ENCODE data around the gene TBC1D12.

Gene TBC1D12

GRCh38 chr10:94461503-94461902 lies 59.2 kb downstream of the TBC1D12 start:
- H3K27ac Mint-ChIP-seq = no peak overlapping the region
- no peaks in the 10 kb centered on the region for H3K4me1 Mint-ChIP-seq
- H3K36me3 Mint-ChIP-seq = no peaks in the 10 kb centered on the region
- DNase-seq (ENCODE audit: low spot score in 2 of 2) (no peak), ATAC-seq (no peak)
- H3K4me3 Mint-ChIP-seq = no peak overlapping the region
- no peaks in the 10 kb centered on the region for H3K9me3 Mint-ChIP-seq

- Mint-ChIP-seq H3K36me3 (no peaks in the 10 kb centered on the region), H3K27ac (no peak overlapping the region), H3K4me3 (no peak overlapping the region), H3K4me1 (no peaks in the 10 kb centered on the region), H3K9me3 (no peaks in the 10 kb centered on the region)
- DNase-seq (ENCODE audit: low spot score in 2 of 2) (no peak), ATAC-seq (no peak)
Measured at GRCh38 chr10:94462130-94462529, 59.8 kb downstream of the TBC1D12 start.

GRCh38 chr10:94465684-94466083 lies 63.3 kb downstream of the TBC1D12 start:
- Mint-ChIP-seq H3K9me3 (no peaks in the 10 kb centered on the region), H3K36me3 (no peaks in the 10 kb centered on the region), H3K4me3 (no peak overlapping the region), H3K27ac (no peak overlapping the region), H3K4me1 (no peaks in the 10 kb centered on the region)
- ATAC-seq (no peak), DNase-seq (ENCODE audit: low spot score in 2 of 2) (no peak)

GRCh38 chr10:94481410-94481809 lies 79.1 kb downstream of the TBC1D12 start:
- H3K4me3 Mint-ChIP-seq = no peak overlapping the region
- ATAC-seq = no peak
- no peak overlapping the region for H3K27ac Mint-ChIP-seq
- DNase-seq (ENCODE audit: low spot score in 2 of 2) = no peak
- no peaks in the 10 kb centered on the region for H3K36me3 Mint-ChIP-seq
- H3K9me3 Mint-ChIP-seq = peaks cover 2% of the 10 kb centered on the region
- H3K4me1 Mint-ChIP-seq = no peaks in the 10 kb centered on the region

GRCh38 chr10:94483970-94484369 lies 81.6 kb downstream of the TBC1D12 start:
- Mint-ChIP-seq H3K4me3 (no peak overlapping the region), H3K36me3 (no peaks in the 10 kb centered on the region), H3K9me3 (peaks cover 2% of the 10 kb centered on the region), H3K4me1 (no peaks in the 10 kb centered on the region), H3K27ac (no peak overlapping the region)
- DNase-seq (ENCODE audit: low spot score in 2 of 2) (no peak), ATAC-seq (no peak)

GRCh38 chr10:94485094-94485493 lies 82.8 kb downstream of the TBC1D12 start:
- peaks cover 2% of the 10 kb centered on the region for H3K9me3 Mint-ChIP-seq
- DNase-seq (ENCODE audit: low spot score in 2 of 2) (no peak), ATAC-seq (no peak)
- no peaks in the 10 kb centered on the region for H3K4me1 Mint-ChIP-seq
- H3K36me3 Mint-ChIP-seq = no peaks in the 10 kb centered on the region
- H3K4me3 Mint-ChIP-seq = no peak overlapping the region
- no peak overlapping the region for H3K27ac Mint-ChIP-seq

- Mint-ChIP-seq H3K4me3 (no peak overlapping the region), H3K4me1 (no peaks in the 10 kb centered on the region), H3K27ac (no peak overlapping the region), H3K36me3 (no peaks in the 10 kb centered on the region), H3K9me3 (peaks cover 2% of the 10 kb centered on the region)
- ATAC-seq (no peak), DNase-seq (ENCODE audit: low spot score in 2 of 2) (no peak)
Measured at GRCh38 chr10:94487575-94487974, 85.2 kb downstream of the TBC1D12 start.

- no peak for DNase-seq (ENCODE audit: low spot score in 2 of 2)
- Mint-ChIP-seq H3K4me3 (no peak overlapping the region), H3K4me1 (no peaks in the 10 kb centered on the region), H3K27ac (no peak overlapping the region), H3K9me3 (no peaks in the 10 kb centered on the region), H3K36me3 (no peaks in the 10 kb centered on the region)
- no peak for ATAC-seq
Measured at GRCh38 chr10:94489107-94489506, 86.8 kb downstream of the TBC1D12 start.

GRCh38 chr10:94489976-94490788 lies 87.8 kb downstream of the TBC1D12 start:
- H3K27ac Mint-ChIP-seq = no peak overlapping the region
- DNase-seq (ENCODE audit: low spot score in 2 of 2) (no peak), ATAC-seq (no peak)
- H3K9me3 Mint-ChIP-seq = no peaks in the 10 kb centered on the region
- H3K4me3 Mint-ChIP-seq = no peak overlapping the region
- H3K4me1 Mint-ChIP-seq = no peaks in the 10 kb centered on the region
- H3K36me3 Mint-ChIP-seq = no peaks in the 10 kb centered on the region

- no peaks in the 10 kb centered on the region for H3K4me1 Mint-ChIP-seq
- no peak overlapping the region for H3K4me3 Mint-ChIP-seq
- ATAC-seq (no peak), DNase-seq (ENCODE audit: low spot score in 2 of 2) (no peak)
- no peaks in the 10 kb centered on the region for H3K9me3 Mint-ChIP-seq
- H3K27ac Mint-ChIP-seq = no peak overlapping the region
- no peaks in the 10 kb centered on the region for H3K36me3 Mint-ChIP-seq
Measured at GRCh38 chr10:94490789-94491039, 88.4 kb downstream of the TBC1D12 start.

GRCh38 chr10:94493463-94493862 lies 91.1 kb downstream of the TBC1D12 start:
- no peak for ATAC-seq
- H3K27ac Mint-ChIP-seq = no peak overlapping the region
- H3K36me3 Mint-ChIP-seq = no peaks in the 10 kb centered on the region

GRCh38 chr10:94496010-94496409 lies 93.7 kb downstream of the TBC1D12 start:
- peak; percentile 56 for ATAC-seq
- no peak for DNase-seq (ENCODE audit: low spot score in 2 of 2)
- no peak overlapping the region for H3K4me3 Mint-ChIP-seq
- H3K9me3 Mint-ChIP-seq = no peaks in the 10 kb centered on the region
- H3K4me1 Mint-ChIP-seq = no peaks in the 10 kb centered on the region
- H3K36me3 Mint-ChIP-seq = no peaks in the 10 kb centered on the region
- no peak overlapping the region for H3K27ac Mint-ChIP-seq

More at GRCh38 chr10:94493463-94493862, 91.1 kb downstream of the TBC1D12 start:
- Mint-ChIP-seq H3K4me3 (no peak overlapping the region), H3K9me3 (no peaks in the 10 kb centered on the region), H3K4me1 (no peaks in the 10 kb centered on the region)
- DNase-seq (ENCODE audit: low spot score in 2 of 2) = no peak

GRCh38 chr10:94496646-94497045 lies 94.3 kb downstream of the TBC1D12 start:
- Mint-ChIP-seq H3K4me3 (no peak overlapping the region), H3K36me3 (no peaks in the 10 kb centered on the region), H3K4me1 (no peaks in the 10 kb centered on the region), H3K27ac (no peak overlapping the region), H3K9me3 (no peaks in the 10 kb centered on the region)
- no peak for DNase-seq (ENCODE audit: low spot score in 2 of 2)
- ATAC-seq = no peak

GRCh38 chr10:94500063-94500462 lies 97.7 kb downstream of the TBC1D12 start:
- H3K9me3 Mint-ChIP-seq = no peaks in the 10 kb centered on the region
- DNase-seq (ENCODE audit: low spot score in 2 of 2) = no peak

GRCh38 chr10:94521276-94522250 lies 119.2 kb downstream of the TBC1D12 start:
- Mint-ChIP-seq H3K9me3 (no peaks in the 10 kb centered on the region), H3K36me3 (no peaks in the 10 kb centered on the region), H3K27ac (no peak overlapping the region), H3K4me3 (no peak overlapping the region), H3K4me1 (no peaks in the 10 kb centered on the region)
- ATAC-seq (no peak), DNase-seq (ENCODE audit: low spot score in 2 of 2) (no peak)

More at GRCh38 chr10:94500063-94500462, 97.7 kb downstream of the TBC1D12 start:
- Mint-ChIP-seq H3K27ac (no peak overlapping the region), H3K4me1 (no peaks in the 10 kb centered on the region), H3K36me3 (no peaks in the 10 kb centered on the region), H3K4me3 (no peak overlapping the region)
- ATAC-seq = no peak

GRCh38 chr10:94524146-94524545 lies 121.8 kb downstream of the TBC1D12 start:
- no peak for DNase-seq (ENCODE audit: low spot score in 2 of 2)

More at GRCh38 chr10:94524146-94524545, 121.8 kb downstream of the TBC1D12 start:
- Mint-ChIP-seq H3K36me3 (no peaks in the 10 kb centered on the region), H3K9me3 (no peaks in the 10 kb centered on the region), H3K4me1 (no peaks in the 10 kb centered on the region), H3K4me3 (no peak overlapping the region), H3K27ac (no peak overlapping the region)
- no peak for ATAC-seq
